GM19035 (cell line): Measurements from ENCODE around the gene FOXD2.

ENCODE experiments used
- ATAC-seq: cut with Tn5 transposase; IDR thresholded peaks from one replicate; pipeline ENCODE4 v1.9.1; 2021; ENCODE audit not compliant: unreplicated experiment

Gene FOXD2

DNA sequence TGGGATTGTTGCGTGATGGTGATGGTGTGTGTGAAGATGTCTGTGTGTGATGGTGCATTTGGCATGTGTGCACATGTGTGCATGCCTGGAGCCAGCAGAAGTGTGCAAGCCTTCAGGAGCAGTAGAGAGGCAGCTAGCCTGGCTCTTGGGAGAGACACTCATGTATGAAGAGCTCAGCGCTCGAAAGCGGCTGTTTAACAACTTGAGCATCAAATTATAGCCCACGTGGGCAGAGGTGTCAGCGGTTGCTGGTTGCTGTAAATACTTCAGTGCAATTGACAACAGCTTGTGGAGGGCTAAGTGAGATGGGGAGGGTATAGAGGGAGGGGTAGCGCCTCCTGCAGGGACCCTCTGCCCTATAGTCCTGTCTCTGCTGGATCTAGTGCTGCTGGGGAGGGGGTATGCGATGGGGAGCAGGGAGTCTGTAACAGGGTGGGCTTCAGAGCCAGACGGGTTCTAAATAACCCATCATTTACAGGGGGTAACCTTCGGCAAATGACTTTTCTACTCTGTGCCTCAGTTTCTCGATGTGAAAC lies 21.5 kb downstream of the FOXD2 start:
- ATAC-seq: no peak

GRCh38 chr1:47460040-47460439 lies 22.2 kb downstream of the FOXD2 start:
- no peak for ATAC-seq

DNA sequence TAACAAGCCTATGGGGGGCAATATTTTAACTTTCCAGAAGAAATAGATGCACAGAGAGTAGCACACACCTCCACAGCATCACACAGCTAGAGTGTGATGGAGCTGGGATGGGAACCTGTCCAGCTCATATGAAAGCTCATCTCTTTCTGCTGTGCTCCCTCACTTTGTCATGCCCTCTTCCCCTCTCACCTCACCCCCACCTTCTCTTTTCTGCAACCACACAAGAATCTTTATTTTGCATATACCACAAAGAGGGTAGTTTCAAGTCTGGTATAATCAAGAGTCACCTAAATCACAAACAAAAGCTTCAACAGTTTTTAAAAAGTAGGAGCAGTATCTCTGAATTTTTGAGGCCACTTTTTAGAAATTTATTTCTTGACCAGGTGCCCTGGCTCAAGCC lies 22.6 kb downstream of the FOXD2 start:
- no peak for ATAC-seq

DNA sequence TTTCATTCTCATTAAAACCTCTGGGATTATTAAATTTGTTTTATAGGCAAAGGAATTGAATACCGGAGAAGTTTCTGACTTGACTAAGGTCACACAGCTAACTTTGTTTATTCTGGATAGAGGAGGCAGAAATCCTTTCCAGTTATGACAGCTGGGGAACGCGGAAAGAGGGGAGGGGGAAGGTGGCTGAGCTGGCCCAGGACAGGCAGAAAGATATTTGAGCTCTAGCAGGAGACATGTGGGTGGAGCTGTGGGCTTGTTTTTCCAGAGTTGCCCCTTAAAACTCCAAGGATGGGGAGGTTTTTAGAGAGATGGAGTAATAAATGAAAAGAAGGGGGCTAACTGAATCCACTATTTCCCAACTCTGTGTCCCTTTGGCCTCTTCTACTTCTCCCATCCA lies 27.8 kb downstream of the FOXD2 start:
- ATAC-seq: no peak

DNA sequence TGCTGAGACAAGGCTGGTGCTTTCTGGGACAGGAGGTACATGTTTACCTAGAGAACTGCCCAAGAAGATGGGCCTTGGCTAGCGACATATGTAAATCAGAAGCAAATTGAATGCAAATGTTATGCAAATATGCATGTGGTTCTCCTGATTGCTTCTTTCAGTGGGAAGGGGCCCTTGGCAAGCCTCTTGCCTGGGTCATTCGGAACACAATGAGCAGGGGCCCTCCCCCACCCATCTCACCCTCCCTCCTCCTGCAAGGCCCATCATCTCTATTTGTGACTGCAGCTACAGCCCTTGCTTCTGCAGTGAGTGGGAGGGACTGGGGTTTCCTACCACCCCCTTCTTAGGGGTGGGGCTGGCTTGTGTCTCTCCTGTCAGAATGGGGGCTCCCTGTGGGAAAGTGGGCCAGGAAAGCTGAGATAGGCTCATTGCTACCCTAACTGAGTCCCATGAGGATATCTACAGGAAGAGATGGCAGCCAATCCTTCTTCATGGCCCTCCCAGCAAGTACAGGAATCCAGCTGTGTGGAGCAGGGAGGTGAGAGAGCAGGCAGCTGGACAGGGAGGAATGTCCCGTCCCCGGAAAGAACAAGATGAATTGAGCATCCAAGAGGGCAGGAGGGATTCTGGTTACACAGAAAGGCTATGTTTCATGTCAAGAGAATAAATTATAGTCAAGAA lies 31.0 kb downstream of the FOXD2 start:
- ATAC-seq: no peak

DNA sequence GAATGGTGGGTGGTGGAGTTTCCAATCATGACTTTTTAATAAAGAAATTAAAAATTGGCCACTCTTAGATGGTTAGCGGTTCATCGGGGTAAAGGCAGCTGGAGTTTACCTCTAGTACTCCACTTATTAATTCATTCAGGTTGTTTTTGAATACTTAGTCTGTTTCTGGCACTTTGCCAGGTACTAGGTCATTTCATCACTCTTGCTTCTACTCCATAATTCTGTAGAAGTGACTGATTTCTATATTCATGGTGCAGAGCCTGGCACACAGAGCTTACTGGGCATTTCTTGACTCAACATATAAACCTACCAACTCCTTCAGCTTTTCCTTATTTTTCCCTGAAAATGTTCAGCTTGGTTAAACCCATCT lies 31.5 kb downstream of the FOXD2 start:
- no peak for ATAC-seq

- ATAC-seq: no peak
Observed at GRCh38 chr1:47469910-47470309, 32.1 kb downstream of the FOXD2 start.

DNA sequence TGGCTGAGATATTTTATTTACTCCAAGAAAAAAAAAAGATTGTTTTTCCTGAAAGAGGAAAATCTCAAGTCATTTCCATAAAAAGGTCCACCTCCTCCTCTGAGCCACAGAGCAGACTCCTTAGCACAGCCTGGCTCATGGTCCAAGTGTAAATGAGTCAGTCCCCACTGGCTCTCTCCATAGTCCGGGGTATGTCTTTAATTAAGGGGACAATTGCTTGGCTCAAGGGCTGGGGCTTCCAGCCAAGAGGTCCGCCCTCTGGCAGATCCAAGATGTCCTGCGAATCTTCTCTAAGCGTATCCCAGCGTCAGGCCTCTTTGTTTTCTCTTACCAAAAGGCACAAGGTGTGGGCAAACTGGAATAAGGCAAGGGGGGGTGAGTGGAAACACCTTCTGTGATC lies 33.3 kb downstream of the FOXD2 start:
- no peak for ATAC-seq

GRCh38 chr1:47474278-47475193 lies 36.7 kb downstream of the FOXD2 start:
- no peak for ATAC-seq

GRCh38 chr1:47477595-47478080 lies 39.8 kb downstream of the FOXD2 start:
- ATAC-seq: no peak

DNA sequence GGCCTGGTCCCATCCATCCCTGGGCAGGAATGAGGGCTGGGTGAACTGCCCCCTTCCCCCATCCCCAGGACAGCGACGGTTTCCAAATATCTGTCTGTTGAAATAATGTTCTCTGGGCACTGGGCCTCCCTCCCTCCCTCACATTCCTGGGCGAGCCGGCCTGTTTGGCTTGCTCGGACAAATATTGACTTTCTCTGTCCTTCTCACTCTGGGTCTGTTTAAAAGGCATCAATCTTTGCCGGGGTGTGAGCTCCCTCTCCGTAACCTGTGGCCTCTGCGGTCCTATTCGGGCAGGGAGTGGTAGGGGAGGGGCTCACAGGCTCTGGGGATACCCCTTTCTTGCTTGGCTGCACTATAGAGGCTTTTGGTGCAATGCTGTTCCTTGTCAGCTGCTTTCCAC lies 40.2 kb downstream of the FOXD2 start:
- ATAC-seq: no peak

DNA sequence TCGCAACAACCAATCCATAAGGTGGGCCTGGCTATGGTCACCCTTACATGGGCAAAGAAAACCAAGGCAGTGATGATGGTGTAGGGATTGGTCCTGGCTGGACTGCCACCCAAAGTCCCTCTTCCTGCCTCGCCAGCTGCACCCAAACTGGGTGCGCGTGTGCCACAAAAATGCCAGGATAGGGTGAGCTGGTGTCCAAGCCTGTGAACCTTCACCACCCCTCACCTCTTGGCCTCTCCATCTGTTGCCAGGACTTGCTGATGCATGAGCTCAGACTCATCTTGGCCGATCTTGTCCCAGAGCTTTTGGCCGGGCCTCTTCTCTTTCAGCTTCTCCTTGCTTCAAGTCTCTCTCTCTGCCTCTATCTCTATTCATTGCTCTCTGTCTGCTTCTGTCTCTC lies 41.8 kb downstream of the FOXD2 start:
- ATAC-seq: no peak

GRCh38 chr1:47481936-47482335 lies 44.1 kb downstream of the FOXD2 start:
- no peak for ATAC-seq

GRCh38 chr1:47482786-47483185 lies 44.9 kb downstream of the FOXD2 start:
- ATAC-seq: no peak

- no peak for ATAC-seq
Observed at GRCh38 chr1:47483651-47484050, 45.8 kb downstream of the FOXD2 start.

DNA sequence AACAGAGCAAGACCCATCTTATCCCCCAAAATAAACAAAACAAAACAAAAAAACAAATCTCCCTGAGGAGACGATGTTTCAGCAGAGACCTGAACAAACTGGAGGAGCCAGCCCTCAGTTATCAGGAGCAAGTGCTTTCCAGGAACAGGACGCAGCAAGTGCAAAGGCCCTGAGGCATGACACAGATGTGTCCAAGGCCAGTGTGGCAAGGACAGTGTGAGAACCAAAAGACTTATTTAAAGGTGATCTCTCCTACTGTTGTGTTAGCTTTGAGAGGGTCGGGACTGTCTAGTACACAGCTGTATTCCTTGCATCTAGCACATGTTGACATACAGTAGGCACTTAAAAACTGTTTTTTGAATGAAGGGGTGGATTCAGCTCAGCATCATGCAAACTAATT lies 48.0 kb downstream of the FOXD2 start:
- no peak for ATAC-seq

DNA sequence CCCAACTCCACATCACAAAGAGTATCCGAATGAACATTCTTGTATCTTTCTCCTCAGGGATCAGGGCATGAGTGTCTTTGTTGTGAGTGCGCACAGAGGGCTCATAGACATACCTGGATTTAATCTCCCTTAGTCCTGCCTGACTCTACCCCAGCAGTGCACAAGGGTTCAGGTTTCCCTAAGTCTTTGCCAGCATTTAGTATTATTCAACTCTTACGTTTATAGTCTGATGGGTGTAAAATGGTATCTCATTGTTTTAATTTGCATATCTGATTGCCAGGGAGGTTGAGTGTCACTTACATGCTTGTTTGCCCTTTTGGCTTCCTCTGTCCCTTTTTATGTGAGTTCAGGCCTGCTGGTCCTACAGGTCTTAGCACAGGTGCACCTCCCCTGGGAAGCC lies 49.5 kb downstream of the FOXD2 start:
- ATAC-seq: no peak

DNA sequence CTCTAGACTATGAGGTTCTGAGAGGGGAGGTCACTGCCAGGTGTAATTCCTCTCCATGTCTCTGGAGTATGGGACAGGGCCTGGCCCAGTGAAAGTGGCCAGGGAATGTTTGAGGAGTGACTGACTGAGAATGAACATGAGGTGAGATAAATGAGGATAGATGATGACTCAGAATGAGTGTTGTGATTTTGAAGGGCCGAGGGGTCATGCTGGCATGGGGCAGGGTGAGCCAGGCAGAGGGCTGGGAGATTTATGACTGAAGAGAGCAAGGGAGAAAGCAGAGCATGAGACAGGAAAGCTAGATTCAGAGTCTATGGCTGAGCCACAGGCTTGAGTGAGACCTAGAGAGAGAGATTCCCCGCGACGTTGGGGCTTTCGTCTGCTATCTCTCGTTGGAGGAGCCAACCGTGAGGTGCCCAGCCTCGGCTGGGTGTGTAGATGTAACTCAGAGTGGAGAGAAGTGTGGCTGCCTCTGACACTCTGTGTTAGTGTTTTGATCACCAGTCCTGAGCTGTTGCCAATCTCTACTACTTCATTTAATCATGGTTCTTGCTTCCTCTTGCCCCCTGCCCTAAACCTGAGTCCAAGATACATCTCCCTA lies 50.1 kb downstream of the FOXD2 start:
- no peak for ATAC-seq
